H1 (cell line): Measurements from ENCODE around the gene UPP1.

Experiments used
- ASH2L ChIP-seq: fragments of 200-600, 300-600 bp; sonication (generic); IDR thresholded peaks from one replicate; pipeline ENCODE4 v1.7.1; 2017; ENCODE audit warnings: low read length
- EP300 ChIP-seq, 2 experiments: IDR thresholded peaks; 1 replicate in 1 of 2; 2 replicates in 1 of 2; pipeline ENCODE4 v1.6.1; 2011 to 2012; ENCODE audit warnings: low read depth in 2 of 2, low read length in 2 of 2, mild to moderate bottlenecking in 2 of 2, borderline replicate concordance in 1 of 2, inconsistent platforms in 1 of 2, moderate library complexity in 1 of 2
- EZH2 ChIP-seq: fragments of 200-600 bp; sonication (generic); IDR thresholded peaks from 2 replicates; pipeline ENCODE4 v1.7.1; 2012; ENCODE audit warnings: low read depth, mild to moderate bottlenecking, moderate library complexity, low read length, inconsistent platforms; ENCODE audit not compliant: severe bottlenecking
- GABPA ChIP-seq: IDR thresholded peaks from 2 replicates; pipeline ENCODE4 v1.6.1; 2011; ENCODE audit warnings: mild to moderate bottlenecking, low read length, moderate library complexity, borderline replicate concordance; ENCODE audit not compliant: insufficient read depth
- HDAC6 ChIP-seq: IDR thresholded peaks from one replicate; pipeline ENCODE4 v1.7.1; 2012; ENCODE audit warnings: low read depth, mild to moderate bottlenecking, inconsistent platforms, low read length, moderate library complexity
- KDM5A ChIP-seq: fragments of 200-600 bp; IDR thresholded peaks from 2 replicates; pipeline ENCODE4 v1.7.1; 2012; ENCODE audit warnings: mild to moderate bottlenecking, low read length, inconsistent platforms, mixed read lengths
- POLR2A ChIP-seq, 2 experiments: IDR thresholded peaks; 1 replicate in 1 of 2; 2 replicates in 1 of 2; pipeline ENCODE4 v1.6.1; 2011; ENCODE audit warnings: low read depth in 2 of 2, low read length in 2 of 2, mild to moderate bottlenecking in 2 of 2; ENCODE audit errors: control extremely low read depth in 1 of 2
- SP1 ChIP-seq: IDR thresholded peaks from 2 replicates; pipeline ENCODE4 v1.6.1; 2011; ENCODE audit warnings: low read depth, low read length
- ZNF274 ChIP-seq: IDR thresholded peaks from 2 replicates; pipeline ENCODE4 v1.7.0; 2012; ENCODE audit warnings: low read length, borderline replicate concordance; ENCODE audit errors: extremely low read depth
- TF ChIP-seq, protein P1 (sequence below), 3 experiments: IDR thresholded peaks; 1 replicate in 2 of 3; 2 replicates in 1 of 3; pipeline versions ENCODE4 v1.5.1 to v1.6.1; 2011; ENCODE audit warnings: low read length in 3 of 3, mild to moderate bottlenecking in 3 of 3, inconsistent platforms in 2 of 3, low read depth in 1 of 3, moderate library complexity in 1 of 3; ENCODE audit not compliant: insufficient read depth in 1 of 3; ENCODE audit errors: control extremely low read depth in 1 of 3
- TF ChIP-seq, protein P2 (sequence below): IDR thresholded peaks from 2 replicates; pipeline ENCODE4 v1.6.1; 2011; ENCODE audit warnings: low read length, improper control_type of control experiment

DNA sequence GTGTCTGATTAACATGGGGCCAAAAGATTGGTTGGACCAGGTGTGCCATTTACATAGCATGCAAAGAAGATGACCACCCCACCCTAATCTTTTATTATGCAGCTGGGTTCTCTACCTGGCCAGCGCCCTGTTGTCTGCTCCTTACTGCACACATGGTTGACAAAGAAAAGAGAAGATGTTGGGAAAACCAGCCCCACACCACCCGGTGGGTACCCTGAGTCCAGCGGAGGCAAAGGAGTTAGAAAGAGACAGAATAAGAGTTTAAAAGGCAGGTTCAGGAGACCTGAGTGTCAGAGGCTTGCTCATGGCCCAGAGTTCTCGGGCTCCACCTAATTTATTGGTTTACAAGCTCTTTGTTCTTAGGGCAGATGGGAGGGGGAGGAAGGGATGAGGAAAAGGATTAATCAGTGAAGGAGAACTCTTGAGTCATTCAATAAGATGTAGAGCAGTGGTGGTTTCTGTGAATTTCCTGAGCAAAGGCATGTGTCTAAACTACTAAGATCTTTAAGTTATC is 58.1 kb downstream of the UPP1 start:
- no peak for TF ChIP-seq EP300 (IDR thresholded peaks at IDR 0.05; ENCODE audit: borderline replicate concordance in 1 of 2, low read depth in 2 of 2, low read length in 2 of 2)
- TF ChIP-seq, protein P1, sequence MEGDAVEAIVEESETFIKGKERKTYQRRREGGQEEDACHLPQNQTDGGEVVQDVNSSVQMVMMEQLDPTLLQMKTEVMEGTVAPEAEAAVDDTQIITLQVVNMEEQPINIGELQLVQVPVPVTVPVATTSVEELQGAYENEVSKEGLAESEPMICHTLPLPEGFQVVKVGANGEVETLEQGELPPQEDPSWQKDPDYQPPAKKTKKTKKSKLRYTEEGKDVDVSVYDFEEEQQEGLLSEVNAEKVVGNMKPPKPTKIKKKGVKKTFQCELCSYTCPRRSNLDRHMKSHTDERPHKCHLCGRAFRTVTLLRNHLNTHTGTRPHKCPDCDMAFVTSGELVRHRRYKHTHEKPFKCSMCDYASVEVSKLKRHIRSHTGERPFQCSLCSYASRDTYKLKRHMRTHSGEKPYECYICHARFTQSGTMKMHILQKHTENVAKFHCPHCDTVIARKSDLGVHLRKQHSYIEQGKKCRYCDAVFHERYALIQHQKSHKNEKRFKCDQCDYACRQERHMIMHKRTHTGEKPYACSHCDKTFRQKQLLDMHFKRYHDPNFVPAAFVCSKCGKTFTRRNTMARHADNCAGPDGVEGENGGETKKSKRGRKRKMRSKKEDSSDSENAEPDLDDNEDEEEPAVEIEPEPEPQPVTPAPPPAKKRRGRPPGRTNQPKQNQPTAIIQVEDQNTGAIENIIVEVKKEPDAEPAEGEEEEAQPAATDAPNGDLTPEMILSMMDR (IDR thresholded peaks at IDR 0.05; ENCODE audit: control extremely low read depth in 1 of 3, insufficient read depth in 1 of 3, low read depth in 1 of 3, low read length in 3 of 3), result no peak
- TF ChIP-seq, protein P2, sequence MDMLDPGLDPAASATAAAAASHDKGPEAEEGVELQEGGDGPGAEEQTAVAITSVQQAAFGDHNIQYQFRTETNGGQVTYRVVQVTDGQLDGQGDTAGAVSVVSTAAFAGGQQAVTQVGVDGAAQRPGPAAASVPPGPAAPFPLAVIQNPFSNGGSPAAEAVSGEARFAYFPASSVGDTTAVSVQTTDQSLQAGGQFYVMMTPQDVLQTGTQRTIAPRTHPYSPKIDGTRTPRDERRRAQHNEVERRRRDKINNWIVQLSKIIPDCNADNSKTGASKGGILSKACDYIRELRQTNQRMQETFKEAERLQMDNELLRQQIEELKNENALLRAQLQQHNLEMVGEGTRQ, result no peak
- TF ChIP-seq ZNF274, result no peak
- no peak for TF ChIP-seq EZH2
- TF ChIP-seq GABPA, result no peak
- no peak for TF ChIP-seq HDAC6
- no peak for TF ChIP-seq KDM5A
- TF ChIP-seq POLR2A (IDR thresholded peaks at IDR 0.05; ENCODE audit: control extremely low read depth in 1 of 2, low read depth in 2 of 2, low read length in 2 of 2), result no peak
- no peak for TF ChIP-seq SP1
- TF ChIP-seq ASH2L, result no peak
